Activated CD4-positive, alpha-beta T cell treated with anti-CD3 and anti-CD28 coated beads for 4 hours (primary cell): Measurements from ENCODE around the gene RASSF8.

Source experiments
- DNase-seq, 2 donors: peaks; one replicate each; pipeline ENCODE4 v3.0.0-alpha.2; 2020

RASSF8 gene

GRCh38 chr12:26065451-26065850 lies 107.0 kb downstream of the RASSF8 start:
- DNase-seq, result no peak

GRCh38 chr12:26068503-26068902 lies 110.0 kb downstream of the RASSF8 start:
- no peak for DNase-seq

GRCh38 chr12:26069796-26070195 lies 111.3 kb downstream of the RASSF8 start:
- DNase-seq, result no peak

- no peak for DNase-seq
Measured at GRCh38 chr12:26077915-26078702, 119.6 kb downstream of the RASSF8 start.

- DNase-seq, result no peak
Measured at GRCh38 chr12:26080911-26081310, 122.4 kb downstream of the RASSF8 start.

GRCh38 chr12:26086936-26087335 lies 128.5 kb downstream of the RASSF8 start:
- DNase-seq, result no peak

- no peak for DNase-seq
Measured at GRCh38 chr12:26088998-26089397, 130.5 kb downstream of the RASSF8 start.

- DNase-seq, result no peak
Measured at GRCh38 chr12:26090836-26091510, 132.5 kb downstream of the RASSF8 start.

GRCh38 chr12:26091822-26092221 lies 133.3 kb downstream of the RASSF8 start:
- DNase-seq, result no peak

- DNase-seq, result no peak
Measured at GRCh38 chr12:26092346-26093105, 134.0 kb downstream of the RASSF8 start.

- DNase-seq, result no peak
Measured at GRCh38 chr12:26095186-26095585, 136.7 kb downstream of the RASSF8 start.

GRCh38 chr12:26096036-26096435 lies 137.6 kb downstream of the RASSF8 start:
- no peak for DNase-seq

- peak; percentile 45 to 59 for DNase-seq
Measured at GRCh38 chr12:26097046-26097878, 138.8 kb downstream of the RASSF8 start.

- DNase-seq, result no peak
Measured at GRCh38 chr12:26100666-26101349, 142.3 kb downstream of the RASSF8 start.

- no peak for DNase-seq
Measured at GRCh38 chr12:26101350-26101734, 142.9 kb downstream of the RASSF8 start.

- DNase-seq, result no peak
Measured at GRCh38 chr12:26101763-26102162, 143.3 kb downstream of the RASSF8 start.

GRCh38 chr12:26102953-26103352 lies 144.5 kb downstream of the RASSF8 start:
- no peak for DNase-seq

GRCh38 chr12:26106347-26106746 lies 147.9 kb downstream of the RASSF8 start:
- DNase-seq, result no peak

- no peak for DNase-seq
Measured at GRCh38 chr12:26108915-26109314, 150.4 kb downstream of the RASSF8 start.

- DNase-seq, result no peak
Measured at GRCh38 chr12:26109343-26109881, 150.9 kb downstream of the RASSF8 start.

- no peak for DNase-seq
Measured at GRCh38 chr12:26112232-26112631, 153.8 kb downstream of the RASSF8 start.

- no peak for DNase-seq
Measured at GRCh38 chr12:26112703-26113147, 154.2 kb downstream of the RASSF8 start.
